Hepatocyte (in vitro differentiated cells): ENCODE results near the gene GLCCI1. TPM values are rescaled to one million over a fixed set of nuclear protein-coding genes. Genes with fewer than 3 reads are reported as not detected.

Source experiments
- DNase-seq: peaks from one replicate; pipeline ENCODE4 v3.0.0-alpha.2; 2016; ENCODE audit warnings: low spot score
- H2AFZ ChIP-seq: fragments of 200-600 bp; sonication (generic); 2 replicates; pipeline ENCODE4 v1.6.0; 2016; ENCODE audit warnings: antibody characterized with exemption, mild to moderate bottlenecking
- H3K27ac ChIP-seq: fragments of 200-600 bp; sonication (generic); 2 replicates; pipeline ENCODE4 v1.5.1; 2016; ENCODE audit warnings: mild to moderate bottlenecking
- H3K27me3 ChIP-seq: fragments of 200-600 bp; sonication (generic); 2 replicates; pipeline ENCODE4 v1.6.1; 2016
- H3K36me3 ChIP-seq: fragments of 200-600 bp; sonication (generic); replicated peaks from 2 replicates; pipeline ENCODE4 v1.5.1; 2016; ENCODE audit warnings: low read depth; ENCODE audit not compliant: insufficient read depth
- H3K4me1 ChIP-seq: fragments of 200-600 bp; sonication (generic); 2 replicates; pipeline ENCODE4 v1.5.1; 2016; ENCODE audit warnings: mild to moderate bottlenecking, moderate library complexity; ENCODE audit not compliant: insufficient read depth
- H3K4me2 ChIP-seq: fragments of 200-600 bp; sonication (generic); 2 replicates; pipeline ENCODE4 v1.6.0; 2016
- H3K4me3 ChIP-seq: fragments of 200-600 bp; sonication (generic); 2 replicates; pipeline ENCODE4 v1.5.1; 2016; ENCODE audit warnings: mild to moderate bottlenecking
- H3K79me2 ChIP-seq: fragments of 200-600 bp; sonication (generic); 2 replicates; pipeline ENCODE4 v1.6.0; 2017; ENCODE audit warnings: mild to moderate bottlenecking
- H3K9me2 ChIP-seq: fragments of 200-600 bp; sonication (generic); replicated peaks from 2 replicates; pipeline ENCODE4 v1.6.0; 2017; ENCODE audit warnings: mild to moderate bottlenecking; ENCODE audit not compliant: insufficient read depth
- H3K9me3 ChIP-seq: fragments of 200-600 bp; sonication (generic); 2 replicates; pipeline ENCODE4 v1.5.1; 2016; ENCODE audit warnings: low read depth, mild to moderate bottlenecking
- H4K20me1 ChIP-seq: fragments of 200-600 bp; sonication (generic); 2 replicates; pipeline ENCODE4 v1.6.0; 2016; ENCODE audit warnings: mild to moderate bottlenecking; ENCODE audit not compliant: insufficient read depth, poor library complexity, severe bottlenecking
- EZH2 ChIP-seq: fragments of 200-600 bp; sonication (generic); IDR thresholded peaks from 2 replicates; pipeline ENCODE4 v1.6.1; 2016; ENCODE audit warnings: antibody characterized with exemption, mild to moderate bottlenecking, borderline replicate concordance
- EZH2phosphoT487 ChIP-seq: fragments of 200-600 bp; sonication (generic); IDR thresholded peaks from one replicate; pipeline ENCODE4 v1.6.1; 2018; ENCODE audit warnings: antibody characterized with exemption, mild to moderate bottlenecking, low read depth, moderate library complexity; ENCODE audit not compliant: unreplicated experiment, severe bottlenecking
- WGBS: methylation state at CpG from one replicate; pipeline ENCODE4 v1.1.6; 2016; ENCODE audit warnings: low lambda C conversion rate; ENCODE audit errors: missing lambda C conversion rate; 5-methylcytosine and 5-hydroxymethylcytosine counted together
- polyA plus RNA-seq: library from polyadenylated mRNA; unstranded; fragments of >200 nt; fragmentation: Nextera tagmentation; extraction: Ambion mirVana; gene quantifications from 2 replicates; pipeline ENCODE4 v1.2.1, GENCODE V29; 2016
- total RNA-seq: library from RNA; depleted of rRNA; stranded (reverse); fragments of >200 nt; gene quantifications from 2 replicates; pipeline ENCODE4 v1.2.3, GENCODE V29; 2014
- TF ChIP-seq, protein P1 (sequence below): fragments of 200-600 bp; sonication (generic); IDR thresholded peaks from 2 replicates; pipeline ENCODE4 v1.5.1; 2016; ENCODE audit warnings: antibody characterized with exemption, mild to moderate bottlenecking; ENCODE audit not compliant: poor library complexity

Gene GLCCI1
- total and polyA plus RNA-seq, 2 experiments from 2014 or later: 15.7 to 21.4 TPM

DNA sequence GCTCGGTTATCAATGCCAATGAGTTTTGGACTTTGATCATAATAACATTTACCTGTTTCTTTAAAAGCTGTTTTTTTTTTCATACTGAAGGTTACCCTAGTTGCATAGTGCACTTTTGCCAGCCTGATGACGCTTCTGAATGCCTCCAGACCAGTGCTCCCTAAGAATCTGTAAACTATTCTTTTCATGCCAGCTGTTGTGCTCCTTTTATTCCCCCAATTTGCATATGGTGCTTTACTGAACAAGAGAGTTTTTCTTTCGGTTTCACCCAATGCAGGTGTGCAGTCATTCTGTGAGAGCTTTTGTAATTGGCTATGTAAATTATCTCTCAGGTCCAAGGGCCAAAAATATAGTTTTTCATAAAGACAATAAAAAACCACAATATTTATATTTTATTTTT, 48.1 kb upstream of the GLCCI1 start:
- no peak for TF ChIP-seq EZH2
- TF ChIP-seq EZH2phosphoT487: no peak
- TF ChIP-seq, protein P1, sequence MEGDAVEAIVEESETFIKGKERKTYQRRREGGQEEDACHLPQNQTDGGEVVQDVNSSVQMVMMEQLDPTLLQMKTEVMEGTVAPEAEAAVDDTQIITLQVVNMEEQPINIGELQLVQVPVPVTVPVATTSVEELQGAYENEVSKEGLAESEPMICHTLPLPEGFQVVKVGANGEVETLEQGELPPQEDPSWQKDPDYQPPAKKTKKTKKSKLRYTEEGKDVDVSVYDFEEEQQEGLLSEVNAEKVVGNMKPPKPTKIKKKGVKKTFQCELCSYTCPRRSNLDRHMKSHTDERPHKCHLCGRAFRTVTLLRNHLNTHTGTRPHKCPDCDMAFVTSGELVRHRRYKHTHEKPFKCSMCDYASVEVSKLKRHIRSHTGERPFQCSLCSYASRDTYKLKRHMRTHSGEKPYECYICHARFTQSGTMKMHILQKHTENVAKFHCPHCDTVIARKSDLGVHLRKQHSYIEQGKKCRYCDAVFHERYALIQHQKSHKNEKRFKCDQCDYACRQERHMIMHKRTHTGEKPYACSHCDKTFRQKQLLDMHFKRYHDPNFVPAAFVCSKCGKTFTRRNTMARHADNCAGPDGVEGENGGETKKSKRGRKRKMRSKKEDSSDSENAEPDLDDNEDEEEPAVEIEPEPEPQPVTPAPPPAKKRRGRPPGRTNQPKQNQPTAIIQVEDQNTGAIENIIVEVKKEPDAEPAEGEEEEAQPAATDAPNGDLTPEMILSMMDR: no peak
- H4K20me1 ChIP-seq: no peaks in the 10 kb centered on the region
- no peaks in the 10 kb centered on the region for H3K4me1 ChIP-seq
- WGBS: 73% methylated on average over 3 of the region's 3 CpGs
- peak overlapping the region; percentile 13 for H3K4me2 ChIP-seq
- no peak overlapping the region for H3K27ac ChIP-seq
- DNase-seq: no peak
- no peaks in the 10 kb centered on the region for H3K36me3 ChIP-seq
- H3K4me3 ChIP-seq: no peak overlapping the region
- no peaks in the 10 kb centered on the region for H3K9me2 ChIP-seq
- H3K27me3 ChIP-seq: no peaks in the 10 kb centered on the region
- H2AFZ ChIP-seq: no peak overlapping the region
- H3K9me3 ChIP-seq: no peaks in the 10 kb centered on the region
- no peaks in the 10 kb centered on the region for H3K79me2 ChIP-seq

DNA sequence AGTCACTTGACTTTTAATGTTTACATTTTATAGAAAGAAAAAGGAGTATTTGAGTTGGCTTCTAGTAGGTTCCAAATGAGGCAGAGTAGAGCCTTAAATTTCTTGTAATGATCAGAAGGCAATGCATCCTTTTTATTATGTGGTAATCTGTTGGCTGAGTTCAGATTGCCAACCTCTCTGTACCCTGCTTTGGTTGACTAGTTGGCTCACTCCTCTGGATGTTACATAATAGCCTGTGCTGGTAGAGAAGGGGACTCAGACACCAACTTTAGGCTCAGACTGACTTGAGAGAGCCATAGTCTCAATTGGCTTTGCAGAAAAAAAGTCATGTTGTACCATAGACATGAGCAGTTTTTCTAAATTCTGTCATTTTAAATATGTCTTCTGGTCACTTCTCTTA, 46.8 kb upstream of the GLCCI1 start:
- Histone ChIP-seq H3K9me2 (no peaks in the 10 kb centered on the region), H3K36me3 (no peaks in the 10 kb centered on the region), H3K4me1 (no peaks in the 10 kb centered on the region), H2AFZ (no peak overlapping the region), H3K4me2 (no peak overlapping the region), H3K4me3 (no peak overlapping the region), H3K9me3 (no peaks in the 10 kb centered on the region), H3K27me3 (no peaks in the 10 kb centered on the region), H4K20me1 (no peaks in the 10 kb centered on the region), H3K27ac (no peak overlapping the region), H3K79me2 (no peaks in the 10 kb centered on the region)
- TF ChIP-seq, protein P1: no peak
- TF ChIP-seq EZH2phosphoT487: no peak
- TF ChIP-seq EZH2: no peak
- DNase-seq: no peak

DNA sequence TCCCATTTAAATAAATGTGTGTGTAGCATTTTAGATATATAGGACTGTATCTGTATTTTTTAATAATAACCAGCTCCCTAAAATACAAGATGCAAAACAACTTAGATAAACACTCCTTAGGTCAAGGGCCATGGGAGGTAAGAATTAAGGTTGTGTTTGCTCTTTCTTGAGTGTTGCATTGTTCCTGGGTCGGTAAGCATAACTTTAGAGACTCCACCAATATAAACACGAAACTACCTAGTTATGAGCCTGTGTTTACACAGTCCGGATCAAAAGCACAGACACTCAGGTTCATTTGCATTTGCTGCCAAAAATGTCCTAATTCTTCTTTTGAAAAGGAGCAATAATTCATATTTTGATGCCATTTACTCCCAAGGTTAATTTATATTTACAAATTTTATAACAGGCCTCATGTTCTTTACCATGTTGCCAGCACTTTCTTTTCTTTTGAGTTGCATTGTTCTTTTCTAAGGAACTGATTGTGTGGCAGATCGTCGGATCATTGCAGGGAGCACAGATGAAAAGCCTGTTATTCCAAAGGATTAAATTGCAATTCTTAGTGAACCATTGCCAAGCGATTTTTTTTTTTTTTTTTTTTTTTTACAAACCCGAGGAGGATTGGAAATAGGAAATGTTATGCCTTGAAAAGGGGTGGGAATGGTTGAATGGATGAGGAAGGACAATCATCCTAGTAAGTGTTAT, 45.8 kb upstream of the GLCCI1 start:
- H3K79me2 ChIP-seq: no peaks in the 10 kb centered on the region

More for the DNA sequence above, 45.8 kb upstream of the GLCCI1 start:
- Histone ChIP-seq H2AFZ (no peak overlapping the region), H3K9me2 (no peaks in the 10 kb centered on the region), H3K36me3 (no peaks in the 10 kb centered on the region), H3K4me3 (no peak overlapping the region), H3K9me3 (no peaks in the 10 kb centered on the region), H3K4me1 (no peaks in the 10 kb centered on the region), H4K20me1 (no peaks in the 10 kb centered on the region), H3K27ac (peak overlapping the region; percentile 0), H3K4me2 (peak overlapping the region; percentile 12), H3K27me3 (no peaks in the 10 kb centered on the region)
- 32% methylated on average over 7 of the region's 7 CpGs for WGBS
- TF ChIP-seq, protein P1: no peak
- TF ChIP-seq EZH2 (no peak), EZH2phosphoT487 (no peak)
- no peak for DNase-seq
